Esophagus muscularis mucosa (tissue), 4 donors: ENCODE results near the gene GNA15.

Experiments used
- CTCF ChIP-seq, 3 experiments: fragments of 200-600 bp in 2 of 3; fragments of 450-650 bp in 1 of 3; sonication (generic) in 2 of 3; IDR thresholded peaks; one replicate each; pipeline ENCODE4 v1.5.1; 2017 to 2019; ENCODE audit warnings: antibody characterized with exemption in 3 of 3, mild to moderate bottlenecking in 2 of 3, moderate library complexity in 1 of 3
- EP300 ChIP-seq: sonication (generic); formaldehyde crosslinking; IDR thresholded peaks from one replicate; pipeline ENCODE4 v1.6.1; 2017; ENCODE audit warnings: antibody characterized with exemption
- POLR2A ChIP-seq: fragments of 450-650 bp; IDR thresholded peaks from one replicate; pipeline ENCODE4 v1.6.1; 2017; ENCODE audit warnings: antibody characterized with exemption, moderate library complexity, mild to moderate bottlenecking, low read depth
- POLR2AphosphoS5 ChIP-seq, 2 donors: sonication (generic); formaldehyde crosslinking; IDR thresholded peaks; one replicate each; pipeline ENCODE4 v1.6.1; 2017; ENCODE audit warnings: antibody characterized with exemption in 2 of 2

GRCh38 chr19:3119071-3119595 is 16.7 kb upstream of the GNA15 start:
- TF ChIP-seq POLR2A: no peak
- TF ChIP-seq CTCF (IDR thresholded peaks at IDR 0.05): no peak
- TF ChIP-seq EP300: no peak
- TF ChIP-seq POLR2AphosphoS5 (IDR thresholded peaks at IDR 0.05): no peak
